GM13977 (cell line): ENCODE results near the gene RBM45.
A peak's percentile ranks its signal among the peaks of the same experiment; 100 is the strongest.
"Not testable (repeated sequence)": the region's sequence is repeated elsewhere in the genome, so short reads cannot be mapped to it uniquely, and the experiment has no call there.

Experiments used
- DNase-seq: peaks from one replicate; pipeline ENCODE4 v3.0.0; 2012; ENCODE audit warnings: low spot score
- CTCF ChIP-seq: IDR thresholded peaks from 2 replicates; pipeline ENCODE4 v1.5.1; 2012; ENCODE audit warnings: mild to moderate bottlenecking, control low read depth; ENCODE audit not compliant: insufficient read depth; ENCODE audit errors: extremely low read depth, missing control alignments
- in situ Hi-C: fragments of 300-500 bp; cut with MboI; formaldehyde crosslinking; loops from one replicate; pipeline ENCODE4 v1.12.0; 2022; ENCODE audit warnings: low sequenced_read_pairs, low pct_unique_long_range_greater_than_20kb, mixed read lengths, inconsistent platforms; ENCODE audit not compliant: unreplicated experiment

The RBM45 gene

GRCh38 chr2:178072000-178072382 lies 40.2 kb upstream of the RBM45 start:
- in situ Hi-C loops = no loop called here
- no peak for DNase-seq
- no peak for TF ChIP-seq CTCF

DNA sequence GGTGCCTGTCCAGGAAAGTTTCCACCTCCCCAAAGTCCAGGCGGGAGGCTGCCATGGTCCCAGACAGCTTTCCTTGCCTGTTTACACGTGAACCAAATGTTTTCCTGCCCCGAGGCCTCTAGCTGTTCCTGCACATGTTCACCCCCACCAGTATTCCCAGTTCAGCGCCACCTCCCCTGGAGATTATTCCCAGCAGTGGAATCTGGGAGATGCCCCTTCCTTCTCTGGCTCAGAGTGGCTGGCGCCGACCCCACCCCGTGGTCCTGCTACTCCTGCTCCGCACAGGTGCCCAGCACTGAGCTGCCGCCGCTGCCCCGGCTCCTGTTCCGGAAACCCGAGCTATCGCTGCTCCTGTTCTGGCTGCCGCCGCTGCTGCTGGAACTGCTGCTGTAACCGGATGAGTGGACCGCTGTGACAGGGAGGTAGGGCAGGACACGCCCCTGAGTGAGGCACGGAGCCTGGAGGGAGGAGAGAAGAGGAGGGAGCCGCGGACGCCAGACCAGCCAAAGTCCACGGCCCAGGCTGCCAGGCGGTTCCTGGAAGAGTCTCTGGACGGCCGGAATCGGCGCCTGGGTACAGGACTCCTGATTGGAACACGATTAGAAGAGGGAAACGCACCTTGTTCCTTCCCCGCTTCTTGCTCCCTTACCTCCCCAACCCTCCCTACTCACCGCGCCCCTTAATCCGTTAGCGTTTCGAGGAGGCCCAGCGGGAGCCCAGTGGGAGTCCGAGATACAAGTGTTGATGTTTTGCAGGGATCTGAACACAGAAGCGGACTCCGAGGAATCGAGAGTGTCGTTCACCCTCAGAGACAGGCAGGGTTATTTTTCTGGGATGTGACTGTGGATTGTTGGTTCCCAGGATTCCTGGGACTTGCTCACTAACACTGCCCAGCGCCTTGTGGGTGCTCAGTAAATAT lies 39.6 kb upstream of the RBM45 start, which contains the start of gene PDE11A:
PDE11A (minus strand) TSS at position 395 of the 919 bp plus-strand sequence; CDS start at position 55, 340 bp downstream.
- peak; percentile 5 for DNase-seq
- no peak for TF ChIP-seq CTCF
- in situ Hi-C loops = no loop called here

DNA sequence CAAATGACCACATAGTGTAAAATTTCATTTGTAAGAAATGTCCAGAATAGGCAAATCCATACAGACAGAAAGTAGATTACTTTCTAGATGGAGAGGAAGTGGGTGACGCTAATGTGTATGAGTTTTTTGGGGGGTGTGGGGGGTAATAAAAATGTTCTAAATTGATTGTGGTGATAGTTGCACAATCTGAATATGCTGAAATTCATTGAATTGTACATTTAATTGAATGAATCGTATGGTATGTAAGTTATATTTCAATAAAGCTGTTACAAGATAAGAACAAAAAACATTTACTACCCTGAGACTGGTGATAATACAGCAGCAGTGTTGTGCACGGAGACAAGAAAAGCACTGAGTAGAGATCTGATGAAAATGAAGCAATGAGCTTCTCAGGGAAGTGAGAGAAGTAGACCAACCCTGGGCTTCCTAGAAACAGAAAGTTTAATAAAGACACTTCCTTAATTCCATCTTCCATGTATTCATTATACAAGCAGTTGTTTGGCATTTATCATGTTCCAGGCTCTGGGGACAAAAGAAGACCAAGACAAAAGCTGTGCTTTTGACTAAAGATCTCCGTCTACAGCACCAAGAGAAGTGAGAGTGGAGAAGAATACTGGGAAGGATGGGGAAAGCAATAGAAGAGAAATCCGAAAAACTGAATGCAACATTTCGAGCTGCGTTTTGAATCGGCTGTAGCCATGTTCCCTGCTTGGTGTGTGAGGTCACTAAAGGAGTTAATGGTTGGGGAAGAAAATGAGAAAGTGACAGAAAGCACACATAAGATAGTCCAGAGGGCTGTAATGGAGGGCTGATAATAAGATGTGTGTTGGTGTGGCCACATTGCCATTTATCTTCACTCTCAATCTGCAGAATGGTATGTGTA lies 37.9 kb upstream of the RBM45 start:
- in situ Hi-C loops = no loop called here

DNA sequence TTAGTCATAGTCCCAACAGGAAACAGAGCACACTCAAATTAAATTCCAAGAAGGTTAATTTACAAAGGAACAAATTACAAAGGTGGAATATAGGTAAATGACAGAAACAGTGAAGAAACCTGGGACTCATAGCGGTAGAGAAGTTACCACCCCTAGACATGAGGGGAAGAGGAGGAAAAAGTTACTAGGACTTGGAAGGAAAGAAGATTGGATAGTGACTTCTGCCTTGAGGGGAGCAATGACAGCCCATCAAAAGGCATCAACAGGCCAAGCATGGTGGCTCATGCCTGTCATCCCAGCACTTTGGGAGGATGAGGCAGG lies 37.3 kb upstream of the RBM45 start:
- in situ Hi-C loops = no loop called here
- TF ChIP-seq CTCF = no peak
- no peak for DNase-seq

More for the DNA sequence above, 37.9 kb upstream of the RBM45 start:
- no peak for DNase-seq
- TF ChIP-seq CTCF = no peak

- TF ChIP-seq CTCF = no peak
- in situ Hi-C loops = no loop called here
- DNase-seq = no peak
These were observed 36.1 kb upstream of the RBM45 start for GRCh38 chr2:178076130-178076529.

DNA sequence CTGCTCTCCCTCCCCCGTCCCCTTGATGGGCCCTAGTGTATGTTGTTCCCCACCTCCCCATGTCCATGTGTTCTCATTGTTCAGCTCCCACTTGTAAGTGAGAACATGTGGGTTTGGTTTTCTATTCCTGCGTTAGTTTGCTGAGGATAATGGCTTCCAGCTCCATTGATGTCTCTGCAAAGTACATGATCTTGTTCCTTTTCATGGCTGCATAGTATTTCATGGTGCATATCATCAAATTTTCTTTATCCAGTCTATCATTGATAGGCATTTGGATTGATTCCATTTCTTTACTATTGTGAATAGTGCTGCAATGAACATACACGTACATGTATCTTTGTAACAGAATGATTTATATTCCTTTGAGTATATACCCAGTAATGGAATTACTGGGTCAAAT lies 33.0 kb upstream of the RBM45 start:
- DNase-seq, in situ Hi-C loops: not testable (repeated sequence)
